ENCODE measurements around the gene ATF7IP2.
"Not testable (repeated sequence)": the region's sequence is repeated elsewhere in the genome, so short reads cannot be mapped to it uniquely, and the experiment has no call there.

The ATF7IP2 gene

GRCh38 chr16:10452208-10453158 is 66.6 kb downstream of the ATF7IP2 start:
- DNase-seq (ENCODE audit: low spot score), result not testable (repeated sequence)

DNA sequence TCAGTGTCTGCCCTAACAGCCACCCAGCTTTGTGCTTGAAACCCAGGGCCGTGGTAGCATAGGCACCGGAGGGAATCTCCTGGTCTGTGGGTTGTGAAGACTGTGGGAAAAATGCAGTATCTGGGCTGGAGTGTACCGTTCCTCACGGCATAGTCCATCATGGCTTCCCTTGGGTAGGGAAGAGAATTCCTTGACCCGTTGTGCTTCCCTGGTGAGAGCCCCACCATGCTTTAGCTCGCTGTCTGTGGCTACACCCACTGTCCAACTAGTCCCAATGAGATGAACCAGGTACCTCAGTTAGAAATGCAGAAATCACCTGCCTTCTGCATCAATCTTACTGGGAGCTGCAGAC is 67.3 kb downstream of the ATF7IP2 start:
- no peak for DNase-seq (ENCODE audit: low spot score)

DNA sequence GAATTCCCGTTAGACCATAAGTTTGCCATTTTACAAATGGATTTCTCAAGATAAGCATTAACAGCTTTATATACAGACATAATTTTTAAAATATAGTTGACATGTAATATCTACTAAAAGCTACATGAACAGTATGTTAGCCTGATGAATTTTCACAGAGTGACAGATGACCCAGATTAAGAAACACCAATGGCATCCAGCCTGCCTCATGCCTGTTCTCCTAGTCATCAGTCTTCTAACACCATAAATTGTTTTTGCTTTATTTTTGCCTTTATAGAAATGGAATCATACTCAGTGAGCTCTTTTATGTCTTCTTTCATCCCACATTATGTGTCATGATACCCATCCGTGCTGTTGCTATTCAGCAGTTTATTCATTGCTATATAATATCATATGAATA is 80.0 kb downstream of the ATF7IP2 start:
- no peak for DNase-seq (ENCODE audit: low spot score)

GRCh38 chr16:10466313-10466712 is 80.5 kb downstream of the ATF7IP2 start:
- no peak for DNase-seq (ENCODE audit: low spot score)

DNA sequence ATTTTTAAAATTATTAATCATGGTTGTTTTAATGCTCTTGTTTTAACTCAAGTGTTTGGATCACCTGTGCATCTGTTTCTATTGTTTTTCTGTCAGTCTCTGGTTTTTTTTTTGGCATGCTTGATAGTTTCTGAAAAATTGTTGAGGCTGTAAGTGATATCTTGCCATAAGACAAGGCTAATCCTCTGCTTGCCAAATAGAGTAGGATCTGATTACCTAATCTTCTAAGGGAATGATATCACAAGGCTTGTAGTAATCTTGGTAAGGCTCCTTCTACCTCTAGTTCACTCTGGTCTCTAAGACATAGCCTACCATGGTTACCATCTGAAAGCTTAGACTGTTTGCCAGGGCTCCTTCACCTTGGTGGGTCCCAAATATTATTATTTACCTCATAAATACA is 81.0 kb downstream of the ATF7IP2 start:
- DNase-seq (ENCODE audit: low spot score), result no peak

- DNase-seq (ENCODE audit: low spot score), result not testable (repeated sequence)
Measured at GRCh38 chr16:10476636-10477035, 90.8 kb downstream of the ATF7IP2 start.

DNA sequence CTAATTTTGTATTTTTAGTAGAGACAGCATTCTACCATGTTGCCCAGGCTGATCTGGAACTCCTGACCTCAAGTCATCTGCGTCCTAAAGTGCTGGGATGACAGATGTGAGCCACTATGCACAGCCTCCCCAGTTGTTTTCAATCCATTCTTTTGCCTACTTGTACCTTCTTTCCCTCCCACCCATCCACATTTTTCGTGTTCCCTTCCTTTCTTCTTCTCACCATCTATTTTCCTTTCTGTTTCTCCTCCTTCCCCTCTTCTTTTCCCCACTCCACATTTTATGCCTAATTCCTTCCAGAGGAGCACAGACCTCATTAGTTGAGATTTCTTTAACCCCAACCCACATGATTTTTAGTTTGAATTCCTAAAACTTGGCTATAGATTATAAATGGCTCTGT is 94.3 kb downstream of the ATF7IP2 start:
- no peak for DNase-seq (ENCODE audit: low spot score)

GRCh38 chr16:10485159-10485558 is 99.3 kb downstream of the ATF7IP2 start:
- DNase-seq (ENCODE audit: low spot score), result no peak

DNA sequence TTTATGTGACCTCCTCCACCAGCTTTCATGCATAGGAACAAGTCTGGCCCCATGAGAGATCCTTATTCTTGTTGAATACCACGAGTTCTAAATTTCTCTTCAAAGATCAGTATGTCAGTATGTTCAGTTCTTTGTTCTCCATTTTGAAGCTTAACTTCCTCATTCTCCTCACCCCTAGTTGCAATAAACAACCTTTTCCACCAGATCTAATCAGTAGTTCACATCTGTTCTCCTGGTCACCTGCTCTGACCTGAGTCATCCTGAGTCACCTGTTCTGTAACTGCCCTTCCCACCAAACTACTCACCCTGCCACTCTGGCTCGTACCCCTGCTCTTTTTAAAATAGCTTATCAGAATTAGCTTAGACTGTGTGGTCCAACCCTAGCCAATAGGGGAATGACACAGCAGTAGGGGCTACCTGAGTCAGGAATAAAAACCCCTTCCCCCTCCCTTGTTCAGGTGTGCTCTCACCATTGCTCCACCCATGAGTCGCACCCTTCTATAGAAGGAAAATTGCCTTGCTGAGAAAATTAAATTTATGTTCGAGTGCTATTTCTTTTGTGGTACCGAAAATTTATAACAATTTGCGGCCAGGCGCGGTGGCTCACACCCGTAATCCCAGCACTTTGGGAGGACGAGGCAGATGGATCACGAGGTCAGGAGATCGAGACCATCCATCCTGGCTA is 100.0 kb downstream of the ATF7IP2 start:
- no peak for DNase-seq (ENCODE audit: low spot score)

- DNase-seq (ENCODE audit: low spot score), result no peak
Measured at GRCh38 chr16:10490141-10490540, 104.3 kb downstream of the ATF7IP2 start.

GRCh38 chr16:10493276-10493675 is 107.4 kb downstream of the ATF7IP2 start:
- no peak for DNase-seq (ENCODE audit: low spot score)

DNA sequence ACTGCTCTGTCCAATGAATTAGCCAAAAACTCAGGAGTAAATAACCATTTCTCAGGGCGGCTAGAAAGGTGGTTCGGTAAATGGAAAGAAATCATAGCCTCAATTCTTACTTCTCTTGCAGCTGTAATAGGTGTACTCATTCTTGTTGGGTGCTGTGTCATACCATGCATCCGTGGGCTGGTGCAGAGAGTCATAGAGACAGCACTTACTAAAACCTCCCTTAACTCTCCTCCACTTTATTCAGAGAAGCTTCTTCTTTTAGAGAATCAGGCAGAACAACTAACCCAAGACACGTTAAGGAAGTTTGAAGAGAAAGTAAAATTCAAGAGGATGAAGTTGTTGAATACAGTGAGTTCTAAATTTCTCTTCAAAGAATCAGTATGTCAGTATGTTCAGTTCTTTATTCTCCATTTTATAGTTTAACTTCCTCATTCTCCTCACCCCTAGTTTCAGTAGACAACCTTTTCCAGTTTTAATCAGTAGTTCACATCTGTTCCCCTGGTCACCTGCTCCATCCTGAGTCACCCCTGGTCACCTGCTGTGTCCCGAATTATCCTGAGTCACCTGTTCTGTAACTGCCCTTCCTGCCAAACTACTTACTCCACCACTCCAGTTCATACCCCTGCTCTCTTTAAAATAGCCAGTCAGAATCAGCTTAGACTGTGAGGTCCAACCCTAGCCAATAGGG is 108.6 kb downstream of the ATF7IP2 start:
- no peak for DNase-seq (ENCODE audit: low spot score)

DNA sequence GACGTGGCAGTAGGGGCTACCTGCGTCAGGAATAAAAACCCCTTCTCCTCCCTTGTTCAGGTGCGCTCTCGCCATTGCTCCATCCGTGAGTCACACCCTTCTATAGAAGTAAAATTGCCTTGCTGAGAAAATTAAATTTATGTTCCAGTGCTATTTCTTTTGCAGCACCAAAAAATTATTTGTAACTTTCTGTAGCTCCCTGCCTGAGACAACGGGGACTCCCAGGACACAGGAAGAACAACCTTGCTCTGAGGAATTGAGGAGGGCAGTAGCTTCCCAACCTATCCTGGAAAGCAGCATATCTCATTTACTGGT is 109.1 kb downstream of the ATF7IP2 start:
- DNase-seq (ENCODE audit: low spot score), result no peak

DNA sequence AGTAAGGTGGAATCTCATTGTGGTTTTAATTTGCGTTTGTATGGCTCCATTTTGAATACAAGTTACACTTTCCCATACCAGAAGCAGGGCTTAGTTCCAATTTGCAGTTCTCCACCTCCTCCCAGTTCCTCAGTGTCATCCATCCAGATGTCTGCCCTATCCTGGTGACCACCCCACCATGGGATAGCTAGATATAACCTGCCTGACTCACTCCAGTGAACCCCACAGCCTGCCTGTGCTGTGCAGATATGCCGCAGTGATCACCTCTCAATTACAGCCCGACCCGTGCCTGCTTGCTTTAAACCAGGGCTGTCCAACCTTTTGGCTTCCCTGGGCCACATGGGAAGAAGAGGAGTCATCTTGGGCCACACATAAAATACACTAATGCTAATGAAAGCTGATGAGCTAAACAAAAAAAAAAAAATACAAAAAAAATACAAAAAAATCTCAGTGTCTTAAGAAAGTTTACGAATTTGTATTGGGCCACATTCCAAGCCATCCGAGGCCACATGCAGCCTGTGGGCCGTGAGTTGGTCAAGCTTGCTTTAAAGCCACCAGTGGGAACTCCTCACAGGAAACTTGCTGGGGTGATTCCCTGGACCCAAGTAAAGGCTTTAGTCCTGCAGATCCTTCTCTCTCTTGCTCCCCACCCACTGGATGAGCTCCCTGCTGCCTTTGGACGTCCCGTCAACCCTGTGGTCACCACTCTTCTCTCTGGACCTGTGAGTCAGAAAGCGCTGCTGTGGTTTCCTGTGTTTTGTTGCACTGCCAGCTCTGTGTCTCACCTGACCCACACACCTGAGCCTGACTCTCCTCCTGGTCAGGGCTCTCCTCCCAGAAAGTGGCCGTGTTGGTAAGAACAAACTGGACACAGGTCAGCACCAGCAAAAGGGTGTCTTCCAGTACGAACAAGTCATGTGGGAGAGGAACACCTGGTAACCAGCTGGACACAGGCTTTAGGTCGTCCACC is 111.6 kb downstream of the ATF7IP2 start:
- no peak for DNase-seq (ENCODE audit: low spot score)

GRCh38 chr16:10500582-10500981 is 114.7 kb downstream of the ATF7IP2 start:
- no peak for DNase-seq (ENCODE audit: low spot score)

GRCh38 chr16:10501016-10501607 is 115.3 kb downstream of the ATF7IP2 start:
- DNase-seq (ENCODE audit: low spot score), result no peak

DNA sequence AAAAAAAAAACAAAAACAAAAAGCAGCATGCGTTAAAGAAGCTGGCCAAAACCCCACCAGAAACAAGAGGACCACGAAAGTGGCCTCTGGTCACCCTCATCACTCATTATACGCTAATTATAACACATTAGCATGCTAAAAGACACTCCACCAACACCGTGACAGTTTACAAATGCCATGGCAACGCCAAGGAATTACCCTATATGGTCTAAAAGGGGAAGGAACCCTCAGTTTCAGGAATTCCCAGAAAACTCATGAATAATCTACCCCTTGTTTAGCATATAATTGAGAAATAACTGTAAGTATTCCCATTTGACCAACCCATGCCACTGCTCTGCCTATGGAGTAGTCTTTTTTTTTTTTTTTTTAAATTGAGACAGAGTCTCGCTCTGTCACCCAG is 116.9 kb downstream of the ATF7IP2 start:
- no peak for DNase-seq (ENCODE audit: low spot score)

- no peak for DNase-seq (ENCODE audit: low spot score)
Measured at GRCh38 chr16:10504404-10504885, 118.6 kb downstream of the ATF7IP2 start.

GRCh38 chr16:10505286-10505685 is 119.4 kb downstream of the ATF7IP2 start:
- not testable (repeated sequence) for DNase-seq (ENCODE audit: low spot score)

DNA sequence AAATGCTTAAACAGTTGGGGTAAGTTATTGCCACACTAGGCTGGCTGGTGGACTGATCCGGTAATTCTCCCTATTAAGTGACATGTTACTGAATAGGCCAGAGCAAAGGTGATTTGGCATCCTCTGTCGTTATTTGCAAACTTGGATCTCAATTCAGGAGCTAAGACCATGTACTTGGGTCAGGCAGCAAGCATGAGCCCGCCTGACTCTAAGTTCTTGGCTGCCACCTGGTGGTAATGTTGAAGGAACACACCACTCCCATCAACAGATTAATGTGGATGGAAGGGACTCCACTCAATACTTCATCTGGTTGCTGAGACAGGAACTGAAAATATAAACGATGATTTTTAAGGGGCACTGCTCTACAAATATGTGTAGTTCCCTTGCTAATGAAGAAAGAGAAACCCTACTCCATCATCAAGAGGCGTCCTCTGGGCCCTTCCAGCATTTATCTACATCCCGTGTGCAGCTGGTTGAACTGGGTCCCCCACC is 123.7 kb downstream of the ATF7IP2 start:
- DNase-seq (ENCODE audit: low spot score), result no peak

GRCh38 chr16:10510279-10510678 is 124.4 kb downstream of the ATF7IP2 start:
- no peak for DNase-seq (ENCODE audit: low spot score)
